Measurements from ENCODE around the gene CNPPD1.

GRCh38 chr2:219199470-219200211, 22.9 kb upstream of the CNPPD1 start:
- TF ChIP-seq CTCF (IDR thresholded peaks at IDR 0.05) (no peak), EZH2 (IDR thresholded peaks at IDR 0.05) (no peak), EZH2phosphoT487 (IDR thresholded peaks at IDR 0.05) (no peak)
